ENCODE data around the gene GRB10.

GRCh38 chr7:50540785-50541579 is 241.7 kb downstream of the GRB10 start:
- no peak for TF ChIP-seq CTCF (IDR thresholded peaks at IDR 0.05; ENCODE audit: low read depth, low read length)
- TF ChIP-seq EZH2phosphoT487 (IDR thresholded peaks at IDR 0.05; ENCODE audit: low read depth) = no peak
